Measurements from ENCODE around the gene BBS9.

GRCh38 chr7:33388332-33388731, 259.0 kb downstream of the BBS9 start:
- TF ChIP-seq EZH2 (IDR thresholded peaks at IDR 0.05; ENCODE audit: insufficient read depth, poor library complexity, severe bottlenecking), result no peak
- TF ChIP-seq EZH2phosphoT487 (IDR thresholded peaks at IDR 0.05; ENCODE audit: insufficient read depth, low read depth), result no peak

Data from GM23248 (cell line).